HG03520 (cell line): ENCODE results near the gene NLRC5.

Experiments used
- ATAC-seq: cut with Tn5 transposase; IDR thresholded peaks from one replicate; pipeline ENCODE4 v1.9.1; 2021; ENCODE audit warnings: mild to moderate bottlenecking, moderate library complexity; ENCODE audit not compliant: unreplicated experiment

The NLRC5 gene

GRCh38 chr16:56988948-56989945 is at the start of gene NLRC5:
TSS of gene NLRC5 (plus strand) at chr16:56989557. CDS start at chr16:57020713, 31,156 bp downstream.
- peak; percentile 72 for ATAC-seq

- ATAC-seq = no peak
Measured at GRCh38 chr16:56939801-56940200, 49.6 kb upstream of the NLRC5 start.

GRCh38 chr16:56941092-56941491 is 48.3 kb upstream of the NLRC5 start:
- ATAC-seq = no peak

GRCh38 chr16:56941856-56942331 is 47.5 kb upstream of the NLRC5 start:
- no peak for ATAC-seq

- ATAC-seq = no peak
Measured at GRCh38 chr16:56943761-56944375, 45.5 kb upstream of the NLRC5 start.

GRCh38 chr16:56944954-56945839 is 44.2 kb upstream of the NLRC5 start:
- peak; percentile 50 for ATAC-seq

GRCh38 chr16:56945847-56946527 is 43.4 kb upstream of the NLRC5 start:
- ATAC-seq = no peak

GRCh38 chr16:56946767-56947603 is 42.4 kb upstream of the NLRC5 start:
- no peak for ATAC-seq

- no peak for ATAC-seq
Measured at GRCh38 chr16:56947604-56947995, 41.8 kb upstream of the NLRC5 start.

GRCh38 chr16:56948234-56948633 is 41.1 kb upstream of the NLRC5 start:
- no peak for ATAC-seq

- ATAC-seq = no peak
Measured at GRCh38 chr16:56950051-56950450, 39.3 kb upstream of the NLRC5 start.

GRCh38 chr16:56950455-56950854 is 38.9 kb upstream of the NLRC5 start:
- ATAC-seq = no peak

- ATAC-seq = no peak
Measured at GRCh38 chr16:56950881-56951771, 38.2 kb upstream of the NLRC5 start.

- ATAC-seq = no peak
Measured at GRCh38 chr16:56953006-56953405, 36.4 kb upstream of the NLRC5 start.

- no peak for ATAC-seq
Measured at GRCh38 chr16:56956076-56956475, 33.3 kb upstream of the NLRC5 start.

- no peak for ATAC-seq
Measured at GRCh38 chr16:56956756-56957155, 32.6 kb upstream of the NLRC5 start.

- no peak for ATAC-seq
Measured at GRCh38 chr16:56960681-56961281, 28.6 kb upstream of the NLRC5 start.

- ATAC-seq = no peak
Measured at GRCh38 chr16:56961386-56961785, 28.0 kb upstream of the NLRC5 start.
